ENCODE data around the gene DGUOK.

Gene DGUOK

DNA sequence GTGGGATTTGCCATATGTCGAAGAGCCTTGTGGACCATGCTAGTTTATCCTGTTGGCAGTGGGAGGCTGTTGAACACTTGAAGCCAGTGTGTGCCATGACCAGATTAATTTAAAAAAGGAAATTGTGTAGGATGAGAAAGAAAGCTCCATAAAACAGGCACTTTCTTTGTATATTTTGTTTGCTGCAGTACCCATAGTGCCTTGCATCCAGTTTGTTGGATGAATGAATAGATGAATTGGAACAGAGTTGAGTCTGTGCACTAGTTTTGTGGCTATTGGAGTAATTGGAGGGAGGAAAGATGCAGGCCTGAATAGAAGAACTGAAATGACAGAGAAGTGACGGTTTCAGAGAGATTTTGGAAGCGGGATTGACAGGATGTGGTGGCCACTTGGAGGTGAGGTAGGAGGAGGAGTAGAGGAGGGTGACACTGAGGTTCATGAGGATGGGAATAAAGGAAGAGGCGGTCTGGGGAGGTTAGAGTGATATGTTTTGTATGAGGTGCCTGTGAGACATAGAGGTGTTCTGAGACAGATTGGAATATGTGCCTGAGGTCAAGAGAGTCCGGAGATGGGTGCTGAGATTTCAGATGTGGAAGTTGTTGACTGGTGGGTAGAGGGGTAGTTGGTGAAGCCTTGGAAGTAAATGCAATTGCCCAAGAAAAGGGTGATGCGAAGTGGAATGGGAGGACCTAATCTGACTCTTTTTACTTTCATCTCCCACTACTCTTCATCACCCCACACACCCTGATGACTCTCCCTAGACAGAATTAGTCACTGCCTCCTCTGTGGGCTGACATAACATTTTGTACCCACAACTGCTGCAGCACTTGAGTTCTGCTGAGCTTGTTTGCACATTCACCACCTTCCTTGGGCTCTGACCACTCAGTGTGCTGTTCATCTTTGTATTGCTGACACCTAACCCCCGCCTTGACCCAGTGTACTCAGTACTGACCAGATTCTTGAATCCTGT, 5.1 kb downstream of the DGUOK start:
- DNase-seq (ENCODE audit: low read depth) = peak; percentile 5
- H3K4me3 ChIP-seq (ENCODE audit: low read length) = no peak overlapping the region
- TF ChIP-seq, protein P1, sequence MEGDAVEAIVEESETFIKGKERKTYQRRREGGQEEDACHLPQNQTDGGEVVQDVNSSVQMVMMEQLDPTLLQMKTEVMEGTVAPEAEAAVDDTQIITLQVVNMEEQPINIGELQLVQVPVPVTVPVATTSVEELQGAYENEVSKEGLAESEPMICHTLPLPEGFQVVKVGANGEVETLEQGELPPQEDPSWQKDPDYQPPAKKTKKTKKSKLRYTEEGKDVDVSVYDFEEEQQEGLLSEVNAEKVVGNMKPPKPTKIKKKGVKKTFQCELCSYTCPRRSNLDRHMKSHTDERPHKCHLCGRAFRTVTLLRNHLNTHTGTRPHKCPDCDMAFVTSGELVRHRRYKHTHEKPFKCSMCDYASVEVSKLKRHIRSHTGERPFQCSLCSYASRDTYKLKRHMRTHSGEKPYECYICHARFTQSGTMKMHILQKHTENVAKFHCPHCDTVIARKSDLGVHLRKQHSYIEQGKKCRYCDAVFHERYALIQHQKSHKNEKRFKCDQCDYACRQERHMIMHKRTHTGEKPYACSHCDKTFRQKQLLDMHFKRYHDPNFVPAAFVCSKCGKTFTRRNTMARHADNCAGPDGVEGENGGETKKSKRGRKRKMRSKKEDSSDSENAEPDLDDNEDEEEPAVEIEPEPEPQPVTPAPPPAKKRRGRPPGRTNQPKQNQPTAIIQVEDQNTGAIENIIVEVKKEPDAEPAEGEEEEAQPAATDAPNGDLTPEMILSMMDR (conservative IDR thresholded peaks at IDR 0.05; ENCODE audit: low read length) = no peak

DNA sequence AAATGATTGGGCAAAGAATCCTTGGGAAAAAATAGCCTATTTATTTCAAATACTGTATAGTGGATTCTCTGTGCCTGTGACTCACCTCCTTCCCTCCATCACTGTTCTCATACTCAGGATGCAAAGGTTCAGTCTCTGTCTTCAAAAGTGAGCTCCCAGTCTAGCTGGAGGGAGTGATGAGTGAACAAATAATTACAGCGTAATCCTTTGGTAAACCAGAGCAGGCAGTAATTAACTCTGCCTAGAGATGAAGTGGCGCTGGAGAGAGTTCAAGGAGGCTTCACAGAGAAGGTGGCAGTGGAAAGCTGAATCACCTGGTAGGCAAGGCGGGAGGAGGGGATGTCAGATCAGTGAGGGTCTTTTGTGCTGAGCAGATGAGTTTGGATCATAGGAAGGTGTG, 6.5 kb downstream of the DGUOK start:
- no peak overlapping the region for H3K4me3 ChIP-seq (ENCODE audit: low read length)

DNA sequence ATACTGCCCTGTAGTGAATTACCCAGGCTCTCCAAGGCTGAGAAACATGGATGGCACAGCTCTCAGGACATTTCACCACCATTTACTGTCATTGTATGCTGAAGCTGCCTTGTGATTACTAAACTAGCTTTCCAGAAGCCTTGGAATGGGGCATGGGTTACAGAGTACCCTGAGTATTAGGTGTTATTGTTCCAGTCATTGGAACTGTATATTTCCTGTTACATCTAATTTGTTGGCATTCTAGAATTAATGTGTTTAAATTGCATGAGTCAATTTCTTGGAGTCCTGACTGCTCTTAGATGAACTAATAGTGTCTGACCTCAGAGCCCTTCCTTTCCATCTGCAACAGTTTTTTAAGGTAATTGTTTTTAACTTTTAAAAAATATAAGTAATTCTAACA, 9.0 kb downstream of the DGUOK start:
- DNase-seq (ENCODE audit: low read depth) = no peak
- no peak overlapping the region for H3K4me3 ChIP-seq (ENCODE audit: low read length)
- TF ChIP-seq, protein P1 (conservative IDR thresholded peaks at IDR 0.05; ENCODE audit: low read length) = no peak

More for the DNA sequence above, 6.5 kb downstream of the DGUOK start:
- DNase-seq (ENCODE audit: low read depth) = no peak
- TF ChIP-seq, protein P1 (conservative IDR thresholded peaks at IDR 0.05; ENCODE audit: low read length) = no peak

DNA sequence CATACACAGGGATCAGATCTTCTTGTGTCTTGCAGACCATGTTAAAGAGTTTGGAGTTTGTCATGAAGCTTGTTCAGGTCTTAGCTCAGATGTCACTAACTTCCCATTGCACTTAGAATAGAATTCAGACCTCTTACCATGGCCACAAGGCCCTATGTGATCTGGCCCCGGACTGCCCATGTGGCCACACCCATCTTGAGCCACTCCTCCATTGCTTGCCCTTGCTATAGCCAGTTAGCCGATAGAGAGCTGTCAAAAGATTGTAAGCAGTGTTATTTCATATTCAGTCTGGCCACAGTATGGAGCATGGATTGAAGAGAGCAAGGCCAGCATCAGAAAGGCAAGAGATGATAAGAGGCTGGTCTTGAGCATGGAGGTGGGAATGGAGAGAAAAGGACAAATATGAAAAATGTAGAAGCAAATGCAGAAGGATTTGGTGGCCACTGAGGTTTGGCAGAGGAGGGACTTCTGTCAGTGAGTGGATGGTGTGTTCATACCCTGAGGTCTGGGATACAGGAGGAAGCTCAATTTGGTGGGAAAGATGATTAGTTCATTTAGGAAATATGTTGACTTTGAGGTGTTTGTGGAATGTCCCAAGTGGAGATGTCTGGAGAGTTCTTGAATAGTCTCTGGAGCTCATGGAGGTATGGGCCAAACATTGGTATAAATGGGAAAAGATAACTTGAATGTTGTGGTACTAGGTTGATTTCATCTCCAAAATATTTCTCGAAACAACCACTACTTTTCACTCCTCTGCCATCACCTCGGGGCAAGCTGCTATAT, 10.6 kb downstream of the DGUOK start:
- DNase-seq (ENCODE audit: low read depth) = peak; percentile 30
- TF ChIP-seq, protein P1 (conservative IDR thresholded peaks at IDR 0.05; ENCODE audit: low read length) = no peak

DNA sequence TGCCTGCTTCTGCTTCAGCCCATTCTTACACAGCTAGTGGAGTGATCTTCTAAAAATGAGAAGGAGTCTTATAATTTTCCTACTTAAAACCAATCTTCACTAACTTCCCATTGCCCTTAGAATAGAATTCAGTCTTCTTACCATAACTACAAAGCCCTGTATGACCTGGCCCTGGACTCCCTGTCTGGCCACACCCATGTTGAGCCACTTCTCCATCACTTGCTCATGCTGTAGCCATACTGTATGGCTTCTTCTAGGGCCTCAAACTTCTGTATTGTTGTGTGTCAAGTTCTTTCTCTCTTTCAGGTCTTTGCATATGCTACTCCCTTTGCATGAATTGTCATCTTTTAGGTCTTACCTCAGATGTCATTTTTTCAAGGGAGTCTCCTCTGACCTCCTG, 11.2 kb downstream of the DGUOK start:
- TF ChIP-seq, protein P1 (conservative IDR thresholded peaks at IDR 0.05; ENCODE audit: low read length) = no peak

More for the DNA sequence above, 10.6 kb downstream of the DGUOK start:
- no peak overlapping the region for H3K4me3 ChIP-seq (ENCODE audit: low read length)

DNA sequence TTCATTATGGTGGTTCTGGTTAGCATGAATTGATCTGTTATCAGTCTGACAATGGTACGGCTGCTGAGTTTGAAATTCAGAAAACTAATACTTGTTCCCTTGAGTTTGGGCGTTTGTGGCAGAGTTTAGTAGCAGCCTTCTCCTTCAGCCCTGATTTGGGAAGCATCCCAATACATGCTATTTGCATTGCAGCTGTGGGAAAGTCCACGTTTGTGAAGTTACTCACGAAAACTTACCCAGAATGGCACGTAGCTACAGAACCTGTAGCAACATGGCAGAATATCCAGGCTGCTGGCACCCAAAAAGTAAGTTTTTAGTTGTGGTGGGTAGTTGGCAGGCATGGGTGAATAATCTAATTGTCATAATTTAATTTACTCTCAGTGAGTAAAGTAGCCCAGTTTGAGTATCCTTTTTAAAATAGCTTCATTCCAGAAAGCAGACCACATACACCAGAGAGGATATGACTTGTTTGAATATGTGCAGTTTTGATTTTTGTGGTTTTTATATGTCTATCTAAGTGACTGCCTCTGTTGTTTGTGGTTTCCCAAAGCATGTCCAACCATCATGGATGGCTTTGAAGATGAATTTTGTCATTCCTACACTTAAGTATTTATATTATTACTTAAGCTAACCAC, 12.2 kb downstream of the DGUOK start:
- peak; percentile 91 for DNase-seq (ENCODE audit: low read depth)
- TF ChIP-seq, protein P1 (conservative IDR thresholded peaks at IDR 0.05; ENCODE audit: low read length) = no peak
- H3K4me3 ChIP-seq (ENCODE audit: low read length) = no peak overlapping the region

More for the DNA sequence above, 11.2 kb downstream of the DGUOK start:
- no peak overlapping the region for H3K4me3 ChIP-seq (ENCODE audit: low read length)
- DNase-seq (ENCODE audit: low read depth) = no peak
